Peyer's patch (tissue), 4 donors: ENCODE data around the gene PIGP.

Experiments used
- CTCF ChIP-seq, 6 experiments: fragments of 450-650 bp in 4 of 6; fragments of 200-600 bp in 2 of 6; sonication (generic) in 1 of 6; IDR thresholded peaks; one replicate each; pipeline ENCODE4 v1.5.1; 2017 to 2019; ENCODE audit warnings: antibody characterized with exemption in 6 of 6, mild to moderate bottlenecking in 3 of 6, moderate library complexity in 1 of 6
- POLR2A ChIP-seq, 2 donors: fragments of 450-650 bp; IDR thresholded peaks; one replicate each; pipeline ENCODE4 v1.5.1; 2017; ENCODE audit warnings: antibody characterized with exemption in 2 of 2, mild to moderate bottlenecking in 2 of 2, moderate library complexity in 2 of 2

- TF ChIP-seq CTCF (IDR thresholded peaks at IDR 0.05) (no peak), POLR2A (IDR thresholded peaks at IDR 0.05) (no peak)
These were observed 1.7 kb upstream of the PIGP start for GRCh38 chr21:37074546-37074945.
